SH-SY5Y (cell line): ENCODE results near the gene CTDSPL.

Experiments
- GATA2 ChIP-seq: IDR thresholded peaks from 2 replicates; pipeline ENCODE4 v1.6.1; 2011; ENCODE audit warnings: mild to moderate bottlenecking, low read depth, low read length
- GATA3 ChIP-seq: IDR thresholded peaks from 2 replicates; pipeline ENCODE4 v1.6.1; 2011; ENCODE audit warnings: low read depth, mild to moderate bottlenecking, low read length, moderate library complexity

DNA sequence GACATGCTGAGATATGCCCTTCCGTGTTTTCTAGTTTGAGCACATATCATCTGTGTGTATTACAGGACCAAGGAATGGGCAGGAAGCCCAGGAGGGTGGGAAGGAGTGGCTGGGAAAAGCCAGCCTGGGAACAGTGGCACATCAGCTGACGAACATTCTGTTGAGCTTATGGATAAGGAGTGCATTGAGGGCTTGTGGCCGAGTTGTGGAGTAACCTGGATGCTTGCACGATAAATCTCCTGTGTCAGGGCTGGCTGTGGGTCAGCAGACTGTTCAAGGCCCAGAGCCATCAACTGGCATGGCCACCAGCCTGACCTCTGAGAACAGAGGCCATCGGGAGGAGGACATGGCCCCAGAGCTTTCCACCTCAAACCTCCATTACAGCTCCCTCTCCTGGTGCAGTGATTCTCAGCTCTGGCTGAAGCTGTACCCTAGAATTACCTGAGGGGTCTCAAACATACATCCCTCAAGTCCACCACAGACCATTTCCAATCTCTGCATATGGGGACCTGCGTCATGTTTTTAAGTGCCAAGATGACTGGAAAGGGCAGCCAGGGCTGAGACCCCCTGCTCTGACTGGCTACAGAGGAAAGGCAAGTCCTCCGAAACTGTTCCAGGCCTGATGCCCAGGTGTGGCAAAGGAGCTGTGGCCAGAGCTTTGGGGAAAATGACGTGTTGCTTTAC, 124.1 kb downstream of the CTDSPL start:
- no peak for TF ChIP-seq GATA2
- TF ChIP-seq GATA3, result no peak
